Gastrocnemius medialis (tissue), 4 donors: ENCODE measurements around the gene UBE3B. TPM values are rescaled to one million over a fixed set of nuclear protein-coding genes. Genes with fewer than 3 reads are reported as not detected.

Source experiments
- ATAC-seq, 2 donors: fragments of 150-250 bp; one replicate each; pipeline ENCODE4 v1.9.1; 2016
- DNase-seq, 2 donors: peaks; one replicate each; pipeline ENCODE4 v3.0.0-alpha.2; 2019
- H3K27ac ChIP-seq, 4 donors: fragments of 200-600 bp; sonication (generic); 1 replicate in 1 of 4; 2 replicates in 3 of 4; pipeline ENCODE4 v1.5.1; 2016 to 2018; ENCODE audit warnings: mild to moderate bottlenecking in 2 of 4, moderate library complexity in 1 of 4
- H3K27me3 ChIP-seq, 3 donors: fragments of 200-600 bp; sonication (generic) in 2 of 3; 1 replicate in 1 of 3; 2 replicates in 2 of 3; pipeline versions ENCODE4 v1.5.1 to v1.6.0; 2016 to 2019; ENCODE audit warnings: mild to moderate bottlenecking in 1 of 3, moderate library complexity in 1 of 3
- H3K36me3 ChIP-seq, 2 donors: fragments of 200-600 bp; sonication (generic) in 1 of 2; one replicate each; pipeline ENCODE4 v1.5.1; 2017 to 2018
- H3K4me1 ChIP-seq, 2 donors: fragments of 200-600 bp; sonication (generic) in 1 of 2; one replicate each; pipeline ENCODE4 v1.5.1; 2016 to 2017; ENCODE audit warnings: mild to moderate bottlenecking in 2 of 2
- H3K4me3 ChIP-seq, 4 donors: fragments of 200-600 bp; sonication (generic) in 3 of 4; 1 replicate in 1 of 4; 2 replicates in 3 of 4; pipeline ENCODE4 v1.5.1; 2016 to 2019; ENCODE audit warnings: mild to moderate bottlenecking in 2 of 4
- H3K9me3 ChIP-seq, 3 donors: fragments of 200-600 bp; sonication (generic) in 2 of 3; 1 replicate in 1 of 3; 2 replicates in 2 of 3; pipeline ENCODE4 v1.5.1; 2016 to 2019
- CTCF ChIP-seq, 5 experiments: fragments of 450-650 bp in 3 of 5; fragments of 200-600 bp in 2 of 5; sonication (generic) in 2 of 5; IDR thresholded peaks in 4 of 5; conservative IDR thresholded peaks in 1 of 5; 1 replicate in 4 of 5; 2 replicates in 1 of 5; pipeline ENCODE4 v1.5.1; 2016 to 2019; ENCODE audit warnings: antibody characterized with exemption in 5 of 5, mild to moderate bottlenecking in 3 of 5, moderate library complexity in 3 of 5
- POLR2A ChIP-seq, 2 donors: fragments of 450-650 bp; IDR thresholded peaks; one replicate each; pipeline ENCODE4 v1.6.1; 2017; ENCODE audit warnings: antibody characterized with exemption in 2 of 2, mild to moderate bottlenecking in 2 of 2, moderate library complexity in 2 of 2
- in situ Hi-C, 4 donors: fragments of 200-750 bp; cut with MboI; loops; one replicate each; pipeline versions ENCODE4 v1.15.0 to v1.8.0; 2017; ENCODE audit warnings: low sequenced_read_pairs in 4 of 4
- intact Hi-C: fragments of 100-400 bp; cut with DNase I; formaldehyde crosslinking; loops from one replicate; pipeline ENCODE4 v1.15.1; 2023; ENCODE audit warnings: low total_unique reads
- total RNA-seq, 4 donors: library from RNA; depleted of rRNA; stranded (reverse); fragments of >200 nt; gene quantifications; one replicate each; pipeline versions ENCODE4 v1.1.0 to v1.2.3, GENCODE V29; 2016

The UBE3B gene
- total RNA-seq, 4 donors from 2014 or later, result 44.8 to 58.2 (median 55.9) TPM

- Histone ChIP-seq H3K4me1 (peaks cover 60 to 73% of the 10 kb centered on the region in 2 donors), H3K36me3 (peaks cover 0 to 32% of the 10 kb centered on the region in 2 donors), H3K27ac (peak overlapping the region; percentile 75 to 87 (median 82)), H3K9me3 (no peaks in the 10 kb centered on the region), H3K4me3 (peak overlapping the region in 2 of 4 donors; percentile 21 to 27), H3K27me3 (no peaks in the 10 kb centered on the region)
- ATAC-seq, result peak; percentile 76 to 83
- TF ChIP-seq POLR2A (IDR thresholded peaks at IDR 0.05) (no peak), CTCF (IDR thresholded peaks at IDR 0.05 in 4 of 5, conservative IDR thresholded peaks at IDR 0.05 in 1 of 5) (no peak)
- peak; percentile 42 to 76 for DNase-seq
- in situ Hi-C loops, result no loop called here
- intact Hi-C loops, result no loop called here
These were observed 14.4 kb upstream of the UBE3B start for GRCh38 chr12:109462868-109463692.

GRCh38 chr12:109463756-109464155, 13.7 kb upstream of the UBE3B start:
- TF ChIP-seq POLR2A (IDR thresholded peaks at IDR 0.05), result no peak
- TF ChIP-seq CTCF (IDR thresholded peaks at IDR 0.05 in 4 of 5, conservative IDR thresholded peaks at IDR 0.05 in 1 of 5), result no peak
- intact Hi-C loops, result no loop called here
- in situ Hi-C loops, result no loop called here
- H3K4me1 ChIP-seq, result peaks cover 63 to 76% of the 10 kb centered on the region in 2 donors
- peak overlapping the region in 1 of 4 donors; percentile 21 for H3K4me3 ChIP-seq
- ATAC-seq (no peak), DNase-seq (no peak)
- H3K9me3 ChIP-seq, result no peaks in the 10 kb centered on the region
- H3K27me3 ChIP-seq, result no peaks in the 10 kb centered on the region
- H3K36me3 ChIP-seq, result peaks cover 0 to 35% of the 10 kb centered on the region in 2 donors
- peak overlapping the region; percentile 75 to 87 (median 82) for H3K27ac ChIP-seq

- ATAC-seq (no peak), DNase-seq (no peak)
- in situ Hi-C loops, result no loop called here
- Histone ChIP-seq H3K4me1 (peaks cover 61 to 75% of the 10 kb centered on the region in 2 donors), H3K27me3 (no peaks in the 10 kb centered on the region), H3K36me3 (peaks cover 0 to 32% of the 10 kb centered on the region in 2 donors), H3K4me3 (no peak overlapping the region), H3K9me3 (no peaks in the 10 kb centered on the region), H3K27ac (peak overlapping the region; percentile 75 to 87 (median 82))
- TF ChIP-seq CTCF (IDR thresholded peaks at IDR 0.05 in 4 of 5, conservative IDR thresholded peaks at IDR 0.05 in 1 of 5) (no peak), POLR2A (IDR thresholded peaks at IDR 0.05) (no peak)
- intact Hi-C loops, result no loop called here
These were observed 12.6 kb upstream of the UBE3B start for GRCh38 chr12:109464642-109465351.

GRCh38 chr12:109466305-109466704, 11.1 kb upstream of the UBE3B start:
- Histone ChIP-seq H3K9me3 (no peaks in the 10 kb centered on the region), H3K36me3 (peaks cover 0 to 29% of the 10 kb centered on the region in 2 donors), H3K4me3 (no peak overlapping the region), H3K27ac (no peak overlapping the region), H3K27me3 (no peaks in the 10 kb centered on the region), H3K4me1 (peaks cover 48 to 63% of the 10 kb centered on the region in 2 donors)
- no peak for TF ChIP-seq CTCF (IDR thresholded peaks at IDR 0.05 in 4 of 5, conservative IDR thresholded peaks at IDR 0.05 in 1 of 5)
- TF ChIP-seq POLR2A (IDR thresholded peaks at IDR 0.05), result no peak
- no peak for DNase-seq
- in situ Hi-C loops, result no loop called here
- intact Hi-C loops, result no loop called here
- ATAC-seq, result no peak
